Epithelial cell of proximal tubule (primary cell): Measurements from ENCODE around the gene GAB2. TPM values are rescaled to one million over a fixed set of nuclear protein-coding genes. Genes with fewer than 3 reads are reported as not detected.

ENCODE experiments used
- DNase-seq: peaks from one replicate; pipeline ENCODE4 v3.0.0-alpha.2; 2011; ENCODE audit warnings: low read depth
- H3K4me3 ChIP-seq: 2 replicates; pipeline ENCODE4 v1.5.1; 2011; ENCODE audit warnings: low read depth, mild to moderate bottlenecking, low read length
- total RNA-seq: library from RNA; depleted of rRNA; stranded (reverse); fragments of >200 nt; gene quantifications from 2 replicates; pipeline ENCODE4 v1.2.3, GENCODE V29; 2015
- TF ChIP-seq, protein P1 (sequence below): conservative IDR thresholded peaks from 2 replicates; pipeline ENCODE4 v1.5.1; 2012; ENCODE audit warnings: low read depth, mild to moderate bottlenecking, low read length

The GAB2 gene
- total RNA-seq, 1 donor from 2014 or later: 15.0 TPM

DNA sequence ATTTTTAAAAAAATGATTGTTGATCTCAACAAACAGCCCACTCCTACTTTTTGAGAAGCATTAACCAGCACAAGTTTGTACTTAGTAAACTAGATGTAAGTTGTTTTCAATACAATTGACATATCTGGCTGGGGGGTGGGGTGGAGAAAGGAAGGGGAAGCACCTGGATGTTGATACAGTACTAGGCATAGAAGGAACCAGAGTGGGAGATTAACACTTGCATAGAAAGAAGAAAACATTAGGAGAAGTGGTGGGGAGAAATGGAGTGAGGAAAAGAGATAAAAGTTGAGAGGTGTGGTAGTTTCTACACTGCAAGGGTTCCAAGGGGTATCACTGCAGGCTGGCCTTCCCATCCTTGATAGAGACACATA, 10.6 kb upstream of the GAB2 start:
- TF ChIP-seq, protein P1, sequence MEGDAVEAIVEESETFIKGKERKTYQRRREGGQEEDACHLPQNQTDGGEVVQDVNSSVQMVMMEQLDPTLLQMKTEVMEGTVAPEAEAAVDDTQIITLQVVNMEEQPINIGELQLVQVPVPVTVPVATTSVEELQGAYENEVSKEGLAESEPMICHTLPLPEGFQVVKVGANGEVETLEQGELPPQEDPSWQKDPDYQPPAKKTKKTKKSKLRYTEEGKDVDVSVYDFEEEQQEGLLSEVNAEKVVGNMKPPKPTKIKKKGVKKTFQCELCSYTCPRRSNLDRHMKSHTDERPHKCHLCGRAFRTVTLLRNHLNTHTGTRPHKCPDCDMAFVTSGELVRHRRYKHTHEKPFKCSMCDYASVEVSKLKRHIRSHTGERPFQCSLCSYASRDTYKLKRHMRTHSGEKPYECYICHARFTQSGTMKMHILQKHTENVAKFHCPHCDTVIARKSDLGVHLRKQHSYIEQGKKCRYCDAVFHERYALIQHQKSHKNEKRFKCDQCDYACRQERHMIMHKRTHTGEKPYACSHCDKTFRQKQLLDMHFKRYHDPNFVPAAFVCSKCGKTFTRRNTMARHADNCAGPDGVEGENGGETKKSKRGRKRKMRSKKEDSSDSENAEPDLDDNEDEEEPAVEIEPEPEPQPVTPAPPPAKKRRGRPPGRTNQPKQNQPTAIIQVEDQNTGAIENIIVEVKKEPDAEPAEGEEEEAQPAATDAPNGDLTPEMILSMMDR: no peak
- no peak for DNase-seq
- no peak overlapping the region for H3K4me3 ChIP-seq

DNA sequence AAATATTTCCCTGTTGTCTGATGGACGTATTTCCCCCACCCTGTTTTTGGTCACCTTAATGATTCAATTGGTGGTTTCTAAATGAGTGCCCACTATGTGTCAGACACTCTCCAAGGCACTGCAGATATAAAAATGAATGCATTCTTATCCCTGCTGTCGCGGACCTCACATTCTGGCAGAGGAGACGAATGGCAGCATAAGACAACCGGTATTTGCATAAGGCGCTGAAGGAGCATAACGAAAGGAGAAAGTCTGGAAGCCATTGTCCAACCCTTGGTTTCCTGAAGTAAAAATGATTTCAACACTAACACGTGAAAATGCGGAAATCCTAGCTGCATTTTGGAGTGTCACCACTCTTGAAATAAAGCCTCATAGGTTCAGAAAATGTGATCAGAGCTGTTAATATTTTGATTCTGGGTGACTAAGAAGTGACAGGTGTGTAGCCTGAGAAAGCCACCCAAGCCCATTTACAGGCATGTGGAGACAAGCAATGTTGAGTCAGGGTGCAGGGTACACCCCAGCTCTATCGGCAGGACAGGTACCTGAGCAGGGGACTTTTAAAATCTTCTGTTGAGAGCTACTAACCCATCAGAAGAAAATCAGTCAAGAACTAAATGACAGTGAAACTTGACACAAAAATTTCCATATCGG, 10.1 kb upstream of the GAB2 start:
- TF ChIP-seq, protein P1: no peak
- no peak for DNase-seq
- no peak overlapping the region for H3K4me3 ChIP-seq

DNA sequence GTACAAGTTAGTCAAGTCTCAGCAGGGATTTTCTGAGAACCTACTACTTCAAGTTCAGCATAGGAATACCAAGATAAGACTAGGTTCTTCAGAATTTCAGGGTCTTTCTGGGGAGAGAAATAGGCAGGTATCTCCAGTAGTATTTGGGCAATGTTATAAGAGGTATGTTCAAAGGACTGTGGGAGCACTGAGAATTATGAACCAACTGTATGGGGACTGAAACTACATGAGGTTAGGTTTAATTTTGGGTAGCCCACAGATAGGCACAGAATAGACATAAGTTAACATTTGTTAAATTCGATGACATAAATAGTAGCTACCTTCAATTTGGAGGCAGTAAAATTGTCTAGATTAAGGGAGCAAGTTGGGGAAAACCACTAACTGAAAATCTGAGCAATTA, 9.2 kb upstream of the GAB2 start:
- DNase-seq: no peak
- TF ChIP-seq, protein P1: no peak
- H3K4me3 ChIP-seq: no peak overlapping the region

DNA sequence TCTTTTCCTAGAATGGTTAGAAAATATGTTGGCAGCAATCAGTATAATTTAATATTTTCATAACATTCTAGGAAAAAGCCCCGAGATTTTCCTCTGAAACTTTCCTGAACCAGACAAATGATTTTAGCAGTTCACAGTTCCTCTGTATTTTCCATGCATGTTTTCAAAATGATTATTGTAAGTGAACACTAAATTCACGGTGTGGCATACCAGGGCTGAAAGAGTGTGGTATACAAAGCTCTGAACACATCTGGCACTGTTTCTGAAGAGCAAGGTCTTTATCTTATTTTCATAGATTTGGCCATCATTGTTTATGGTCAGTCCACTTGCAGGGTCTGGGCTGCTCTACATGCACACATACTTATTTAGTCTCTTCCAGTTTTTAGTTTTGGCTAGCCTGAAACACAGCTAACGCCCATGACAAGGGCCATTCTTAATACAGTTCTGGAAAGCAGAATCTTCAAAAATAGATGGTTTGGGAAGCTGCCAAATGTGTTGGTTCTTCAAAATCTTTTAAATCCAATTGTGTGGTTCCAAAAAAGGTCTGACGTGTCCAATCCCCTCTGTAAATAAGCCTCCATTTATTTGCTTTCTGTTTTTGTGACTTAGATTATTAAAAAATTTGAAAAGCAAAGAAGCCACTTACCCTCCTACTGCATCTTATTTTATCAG, 7.9 kb upstream of the GAB2 start:
- TF ChIP-seq, protein P1: no peak
- no peak for DNase-seq
- no peak overlapping the region for H3K4me3 ChIP-seq

DNA sequence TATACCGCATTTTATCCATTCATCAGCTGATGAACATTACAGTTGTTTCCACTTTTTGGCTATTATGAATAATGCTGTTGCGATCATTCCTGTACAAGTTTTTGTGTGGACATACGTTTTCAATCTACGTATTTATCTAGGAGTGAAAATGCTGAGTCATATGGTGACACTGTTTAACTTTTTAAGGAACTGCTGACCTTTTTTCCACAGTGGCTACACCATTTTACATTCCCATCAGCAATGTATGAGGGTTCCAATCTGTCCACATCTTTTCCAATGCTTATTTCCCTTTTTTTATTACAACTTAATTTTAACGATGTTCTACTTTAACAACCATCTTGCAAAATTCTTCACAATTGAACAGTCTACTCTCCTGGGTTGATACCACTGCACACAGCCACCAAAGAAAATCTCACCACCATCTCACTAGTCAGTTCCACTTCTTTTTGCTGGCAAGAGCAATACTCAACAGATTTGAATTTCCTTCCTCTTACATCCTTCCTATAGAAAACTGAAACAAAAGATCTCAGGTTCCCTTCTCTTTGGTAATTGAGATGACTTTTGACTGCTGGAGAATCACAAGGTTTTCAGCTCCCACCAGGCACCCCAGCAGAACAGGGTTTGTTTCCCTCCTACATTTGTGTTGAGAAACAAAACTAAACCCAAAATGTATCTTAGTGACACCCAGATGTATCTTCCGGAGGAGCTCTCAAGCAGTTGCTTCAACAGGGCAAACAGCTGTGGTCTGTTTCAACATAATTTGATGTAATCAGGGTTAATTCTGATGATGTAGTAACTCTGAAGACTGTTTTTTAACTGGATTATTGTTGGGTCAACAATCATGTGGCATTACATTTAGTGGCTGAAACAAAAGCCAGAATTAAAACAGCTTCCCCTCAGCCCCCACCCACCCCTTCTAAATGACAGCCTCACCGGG, 7.0 kb upstream of the GAB2 start:
- TF ChIP-seq, protein P1: no peak
- no peak overlapping the region for H3K4me3 ChIP-seq
- no peak for DNase-seq

DNA sequence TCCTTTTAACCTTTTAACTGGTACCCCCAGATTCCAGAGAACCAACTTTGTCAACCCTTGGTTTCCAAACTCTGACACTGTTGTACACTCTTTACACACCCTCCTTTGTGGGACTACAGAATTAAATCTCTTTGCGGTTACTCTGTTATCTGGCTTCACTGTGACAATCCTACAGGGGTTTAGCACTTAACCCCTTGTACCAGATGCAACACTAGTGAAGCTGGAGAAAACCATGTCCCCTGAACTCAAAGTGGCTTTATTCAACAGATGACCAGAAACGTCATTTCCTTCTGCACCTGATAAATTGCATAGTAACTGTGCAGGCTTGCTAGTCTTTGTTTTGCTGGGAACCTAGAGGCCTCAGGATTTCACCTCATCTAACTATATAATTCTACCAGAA, 5.6 kb upstream of the GAB2 start:
- no peak for DNase-seq
- no peak overlapping the region for H3K4me3 ChIP-seq
- TF ChIP-seq, protein P1: no peak
